HG03571 (cell line): ENCODE data around the gene GSPT1.
"Not testable (repeated sequence)": the region's sequence is repeated elsewhere in the genome, so short reads cannot be mapped to it uniquely, and the experiment has no call there.

Experiments
- ATAC-seq: cut with Tn5 transposase; IDR thresholded peaks from one replicate; pipeline ENCODE4 v1.9.1; 2021; ENCODE audit not compliant: unreplicated experiment

GSPT1 gene

GRCh38 chr16:11915644-11916523 is at the start of gene GSPT1:
Gene GSPT1, minus strand, starts transcription at chr16:11915956. Its CDS starts 236 bp downstream, at chr16:11915720.
- ATAC-seq = peak; percentile 87

GRCh38 chr16:11964761-11965551 is 49.2 kb upstream of the GSPT1 start, which contains the start of gene TNFRSF17:
Gene TNFRSF17, plus strand, starts transcription at chr16:11965210. Its CDS starts 115 bp downstream, at chr16:11965325.
- ATAC-seq = peak; percentile 74

GRCh38 chr16:11963706-11964105 is 48.0 kb upstream of the GSPT1 start:
- ATAC-seq = no peak

DNA sequence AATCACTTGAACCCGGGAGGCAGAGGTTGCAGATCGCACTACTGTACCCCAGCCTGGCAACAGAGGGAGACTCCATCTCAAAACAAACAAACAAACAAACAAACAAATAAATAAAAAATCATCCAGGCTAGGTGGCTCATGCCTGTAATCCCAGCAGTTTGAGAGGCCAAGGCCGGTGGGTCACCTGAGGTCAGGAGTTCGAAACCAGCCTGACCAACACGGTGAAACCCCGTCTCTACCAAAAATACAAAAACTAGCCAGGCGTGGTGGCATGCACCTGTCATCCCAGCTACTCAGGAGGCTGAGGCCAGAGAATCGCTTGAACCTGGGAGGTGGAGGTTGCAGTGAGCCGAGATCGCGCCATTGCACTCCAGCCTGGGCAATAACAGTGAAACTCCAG is 47.2 kb upstream of the GSPT1 start:
- not testable (repeated sequence) for ATAC-seq

- not testable (repeated sequence) for ATAC-seq
Measured at GRCh38 chr16:11962457-11962856, 46.7 kb upstream of the GSPT1 start.

DNA sequence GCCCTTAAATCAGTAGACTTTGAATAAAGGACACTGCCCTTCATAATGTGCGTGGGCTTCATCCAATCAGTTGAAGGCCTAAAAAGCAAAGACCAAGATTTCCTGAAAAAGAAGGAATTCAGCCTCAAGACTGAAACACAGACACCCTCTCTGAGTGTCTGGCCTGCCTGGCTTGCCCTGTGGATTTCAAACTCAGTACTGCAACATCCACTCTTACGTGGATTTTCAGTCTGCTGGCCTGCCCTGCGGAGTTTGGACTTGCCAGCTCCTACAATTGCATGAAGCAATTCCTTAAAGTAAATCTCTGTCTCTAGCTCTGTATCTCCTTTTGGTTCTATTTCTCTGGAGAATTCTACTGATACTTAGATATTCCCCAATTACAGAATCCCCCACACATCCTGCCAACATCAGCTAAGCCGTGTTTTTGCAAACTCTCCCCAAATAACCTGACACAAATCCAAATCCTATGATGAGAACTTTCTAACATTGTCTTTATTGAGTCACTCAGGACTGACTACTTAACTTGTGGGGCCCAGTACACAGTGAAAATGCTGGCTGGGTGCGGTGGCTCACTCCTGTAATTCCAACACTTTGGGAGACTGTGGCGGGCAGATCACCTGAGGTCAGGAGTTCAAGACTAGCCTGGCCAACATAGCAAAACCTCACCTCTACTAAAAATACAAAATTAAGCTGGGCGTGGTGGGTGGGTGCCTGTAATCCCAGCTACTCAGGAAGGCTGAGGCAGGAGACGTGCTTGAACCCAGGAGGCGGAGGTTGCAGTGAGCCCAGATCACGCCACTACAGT is 42.0 kb upstream of the GSPT1 start:
- ATAC-seq = no peak

- no peak for ATAC-seq
Measured at GRCh38 chr16:11956558-11956957, 40.8 kb upstream of the GSPT1 start.

DNA sequence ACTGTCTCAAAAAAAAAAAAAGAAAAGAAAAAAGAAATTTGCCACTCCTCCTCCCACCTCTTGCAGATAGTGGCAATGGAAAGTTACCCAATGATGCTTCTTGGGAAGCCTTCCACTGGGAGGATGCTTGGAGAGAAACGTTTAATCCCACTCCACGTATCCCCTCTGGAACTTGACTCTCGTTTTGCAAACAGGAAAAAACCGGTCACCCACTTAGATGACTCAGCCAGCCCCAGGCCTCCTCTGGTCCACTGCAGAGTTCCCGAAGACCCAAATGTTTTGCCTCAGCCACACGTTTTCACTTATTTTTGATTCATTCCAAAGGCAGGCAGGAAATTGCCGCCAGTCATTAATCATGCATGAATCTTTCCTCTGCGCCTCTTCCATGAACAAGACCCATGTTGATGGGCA is 40.0 kb upstream of the GSPT1 start:
- ATAC-seq = no peak

- not testable (repeated sequence) for ATAC-seq
Measured at GRCh38 chr16:11953576-11953975, 37.8 kb upstream of the GSPT1 start.

- no peak for ATAC-seq
Measured at GRCh38 chr16:11950388-11950787, 34.6 kb upstream of the GSPT1 start.

DNA sequence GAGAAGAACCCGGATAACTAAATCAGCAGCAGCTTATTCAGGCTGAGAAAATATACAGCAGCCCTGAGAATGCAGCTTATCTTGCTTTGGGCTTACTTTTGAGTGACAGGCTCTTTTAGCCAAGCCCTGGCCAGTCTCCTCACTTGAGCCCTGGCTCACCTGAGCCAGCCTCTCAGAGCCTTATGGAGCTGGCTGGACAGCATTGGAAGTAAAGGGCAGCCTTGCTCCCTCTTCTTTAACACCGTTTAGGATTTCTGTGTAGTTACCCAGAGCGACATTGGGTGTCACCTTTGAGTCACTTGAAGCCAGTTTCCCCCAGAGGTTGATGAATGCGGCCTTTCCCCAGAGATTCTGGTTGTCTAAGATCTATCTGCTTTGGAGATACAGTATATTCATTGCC is 33.8 kb upstream of the GSPT1 start:
- ATAC-seq = no peak

- no peak for ATAC-seq
Measured at GRCh38 chr16:11948819-11949218, 33.1 kb upstream of the GSPT1 start.

- ATAC-seq = no peak
Measured at GRCh38 chr16:11946433-11946832, 30.7 kb upstream of the GSPT1 start.

GRCh38 chr16:11941945-11942344 is 26.2 kb upstream of the GSPT1 start, which contains the start of gene NPIPB2:
Gene NPIPB2, minus strand, starts transcription at chr16:11942045. Its CDS starts 0 bp downstream, at chr16:11942045.
- not testable (repeated sequence) for ATAC-seq

GRCh38 chr16:11927350-11927749 is 11.6 kb upstream of the GSPT1 start:
- ATAC-seq = not testable (repeated sequence)

DNA sequence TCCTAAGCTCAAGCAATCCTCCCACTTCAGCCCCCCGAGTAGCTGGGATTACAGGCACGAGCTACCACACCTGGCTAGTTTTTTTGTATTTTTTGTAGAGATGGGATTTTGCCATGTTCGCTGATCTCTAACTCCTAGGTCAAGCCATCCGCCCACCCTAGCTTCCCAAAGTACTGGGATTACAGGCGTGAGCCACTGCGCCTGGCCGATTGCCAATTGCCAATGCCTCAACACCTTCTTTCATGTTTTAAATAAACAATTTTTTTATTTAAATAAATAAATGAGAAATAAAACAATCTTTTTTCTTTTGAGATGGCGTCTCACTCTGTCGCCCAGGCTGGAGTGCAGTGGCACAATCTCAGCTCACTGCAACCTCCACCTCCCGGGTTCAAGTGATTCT is 8.3 kb upstream of the GSPT1 start:
- not testable (repeated sequence) for ATAC-seq

GRCh38 chr16:11916524-11917285 is 949 bp upstream of the GSPT1 start:
- no peak for ATAC-seq

- ATAC-seq = peak; percentile 34
Measured at GRCh38 chr16:11915114-11915643, 577 bp downstream of the GSPT1 start.

DNA sequence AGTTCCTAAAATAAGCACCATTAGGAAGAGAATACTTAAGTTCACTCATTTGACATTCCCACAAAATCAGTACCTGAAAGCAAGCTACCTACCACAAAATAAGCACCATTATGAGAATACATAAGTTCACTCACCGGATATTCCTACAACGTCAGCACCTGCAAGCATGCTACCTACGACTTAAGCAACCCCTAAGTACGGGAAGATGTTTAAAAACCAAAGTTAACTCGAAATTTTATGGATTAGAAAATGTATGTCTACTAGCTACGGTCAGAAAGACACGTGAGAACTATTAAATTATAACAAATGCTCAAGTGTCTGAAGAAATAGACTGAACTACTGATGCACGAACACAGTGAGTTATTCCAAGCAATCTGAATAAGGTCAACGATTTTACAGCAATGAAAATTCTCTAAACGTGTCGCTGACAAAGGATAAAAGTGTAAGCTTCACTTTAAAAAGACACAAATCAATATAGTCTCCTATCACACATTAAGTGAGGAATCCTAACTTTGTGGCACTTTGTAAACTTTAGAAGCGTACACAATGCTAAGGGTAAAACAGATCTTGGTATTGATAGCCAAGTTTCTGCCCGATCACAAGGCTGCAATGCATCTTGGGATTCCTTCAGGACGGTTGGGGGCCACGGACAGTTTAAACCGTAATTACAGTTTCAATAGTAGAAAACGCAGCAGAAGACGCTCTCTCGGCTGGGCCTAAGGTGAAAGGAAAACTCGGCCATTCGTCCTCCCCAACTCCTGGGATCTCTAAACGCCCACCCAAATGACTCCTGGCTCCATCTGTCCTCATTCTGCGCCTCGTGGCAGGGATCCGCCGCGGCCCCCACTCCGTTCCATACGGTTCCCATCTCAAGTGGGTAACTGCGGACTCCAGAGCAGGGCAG is 1.3 kb downstream of the GSPT1 start:
- no peak for ATAC-seq
